SJSA1 (cell line): ENCODE results near the gene LRRFIP1. TPM values are rescaled to one million over a fixed set of nuclear protein-coding genes. Genes with fewer than 3 reads are reported as not detected.
"Not testable (repeated sequence)": the region's sequence is repeated elsewhere in the genome, so short reads cannot be mapped to it uniquely, and the experiment has no call there.

Experiments
- DNase-seq, 2 experiments: peaks; one replicate each; pipeline ENCODE4 v3.0.0-alpha.2; 2015 to 2020; ENCODE audit warnings: low spot score in 2 of 2, low read depth in 1 of 2
- H3K27ac ChIP-seq: fragments of 250-450 bp; sonication (Bioruptor Pico); 2 replicates; pipeline ENCODE4 v1.5.1; 2020; ENCODE audit warnings: mild to moderate bottlenecking, moderate library complexity
- H3K27me3 ChIP-seq: fragments of 250-450 bp; sonication (Bioruptor Pico); replicated peaks from 2 replicates; pipeline ENCODE4 v1.5.1; 2020; ENCODE audit warnings: mild to moderate bottlenecking, moderate library complexity
- H3K36me3 ChIP-seq: fragments of 250-450 bp; sonication (Bioruptor Pico); 2 replicates; pipeline ENCODE4 v1.5.1; 2020; ENCODE audit warnings: mild to moderate bottlenecking
- H3K4me1 ChIP-seq: fragments of 250-450 bp; sonication (Bioruptor Pico); replicated peaks from 2 replicates; pipeline ENCODE4 v1.6.1; 2021; ENCODE audit warnings: mild to moderate bottlenecking
- H3K4me3 ChIP-seq: fragments of 250-450 bp; sonication (Bioruptor Pico); 2 replicates; pipeline ENCODE4 v1.5.1; 2020; ENCODE audit warnings: mild to moderate bottlenecking
- H3K9me3 ChIP-seq: fragments of 250-450 bp; sonication (Bioruptor Pico); replicated peaks from 2 replicates; pipeline ENCODE4 v1.5.1; 2020; ENCODE audit warnings: mild to moderate bottlenecking
- total RNA-seq: library from RNA; depleted of rRNA; stranded (reverse); fragments of >200 nt; shearing (Covaris generic); gene quantifications from 2 replicates; pipeline ENCODE4 v1.2.3, GENCODE V29; 2014

LRRFIP1 gene
- total RNA-seq, 1 experiment from 2014 or later: 76.7 TPM

GRCh38 chr2:237743561-237744269 lies 116.3 kb downstream of the LRRFIP1 start:
- Histone ChIP-seq H3K4me1 (peaks cover 13% of the 10 kb centered on the region), H3K27ac (no peak overlapping the region)
- DNase-seq: peak; percentile 27 to 33

GRCh38 chr2:237744270-237744612 lies 116.9 kb downstream of the LRRFIP1 start:
- Histone ChIP-seq H3K27me3 (no peaks in the 10 kb centered on the region), H3K36me3 (peaks cover 37% of the 10 kb centered on the region), H3K4me1 (peaks cover 13% of the 10 kb centered on the region), H3K4me3 (no peak overlapping the region), H3K27ac (no peak overlapping the region), H3K9me3 (no peaks in the 10 kb centered on the region)
- DNase-seq: peak in 1 of 2 experiments; percentile 21

More at GRCh38 chr2:237743561-237744269, 116.3 kb downstream of the LRRFIP1 start:
- H3K36me3 ChIP-seq: peaks cover 37% of the 10 kb centered on the region
- no peaks in the 10 kb centered on the region for H3K9me3 ChIP-seq
- no peaks in the 10 kb centered on the region for H3K27me3 ChIP-seq
- H3K4me3 ChIP-seq: no peak overlapping the region

- H3K36me3 ChIP-seq: peaks cover 41% of the 10 kb centered on the region
- no peaks in the 10 kb centered on the region for H3K9me3 ChIP-seq
- no peaks in the 10 kb centered on the region for H3K27me3 ChIP-seq
- peak; percentile 70 to 71 for DNase-seq
- H3K4me1 ChIP-seq: peaks cover 13% of the 10 kb centered on the region
- no peak overlapping the region for H3K4me3 ChIP-seq
- H3K27ac ChIP-seq: no peak overlapping the region
These were observed 117.3 kb downstream of the LRRFIP1 start for GRCh38 chr2:237744613-237745249.

GRCh38 chr2:237745250-237745613 lies 117.8 kb downstream of the LRRFIP1 start:
- Histone ChIP-seq H3K27ac (no peak overlapping the region), H3K27me3 (no peaks in the 10 kb centered on the region), H3K4me1 (peaks cover 13% of the 10 kb centered on the region), H3K36me3 (peaks cover 44% of the 10 kb centered on the region), H3K4me3 (no peak overlapping the region), H3K9me3 (no peaks in the 10 kb centered on the region)
- DNase-seq: no peak

GRCh38 chr2:237746302-237747080 lies 119.1 kb downstream of the LRRFIP1 start:
- Histone ChIP-seq H3K4me1 (peaks cover 13% of the 10 kb centered on the region), H3K9me3 (no peaks in the 10 kb centered on the region), H3K27ac (no peak overlapping the region), H3K36me3 (peaks cover 56% of the 10 kb centered on the region), H3K27me3 (no peaks in the 10 kb centered on the region), H3K4me3 (no peak overlapping the region)
- DNase-seq: no peak

GRCh38 chr2:237747189-237747588 lies 119.8 kb downstream of the LRRFIP1 start:
- DNase-seq: no peak
- H3K27me3 ChIP-seq: no peaks in the 10 kb centered on the region
- no peak overlapping the region for H3K4me3 ChIP-seq
- H3K4me1 ChIP-seq: peaks cover 13% of the 10 kb centered on the region
- peaks cover 63% of the 10 kb centered on the region for H3K36me3 ChIP-seq
- no peaks in the 10 kb centered on the region for H3K9me3 ChIP-seq
- H3K27ac ChIP-seq: no peak overlapping the region

GRCh38 chr2:237749002-237749401 lies 121.6 kb downstream of the LRRFIP1 start:
- no peaks in the 10 kb centered on the region for H3K27me3 ChIP-seq
- peaks cover 73% of the 10 kb centered on the region for H3K36me3 ChIP-seq
- no peak for DNase-seq
- peaks cover 5% of the 10 kb centered on the region for H3K4me1 ChIP-seq
- H3K9me3 ChIP-seq: no peaks in the 10 kb centered on the region
- no peak overlapping the region for H3K4me3 ChIP-seq
- H3K27ac ChIP-seq: no peak overlapping the region

GRCh38 chr2:237749961-237750360 lies 122.6 kb downstream of the LRRFIP1 start:
- no peak for DNase-seq
- no peaks in the 10 kb centered on the region for H3K9me3 ChIP-seq
- peaks cover 76% of the 10 kb centered on the region for H3K36me3 ChIP-seq
- H3K27ac ChIP-seq: no peak overlapping the region
- H3K27me3 ChIP-seq: no peaks in the 10 kb centered on the region
- H3K4me1 ChIP-seq: no peaks in the 10 kb centered on the region
- no peak overlapping the region for H3K4me3 ChIP-seq

GRCh38 chr2:237750441-237750840 lies 123.1 kb downstream of the LRRFIP1 start:
- not testable (repeated sequence) for H3K27me3 ChIP-seq, H3K9me3 ChIP-seq, H3K4me1 ChIP-seq, H3K4me3 ChIP-seq, H3K27ac ChIP-seq, DNase-seq
- peaks cover 81% of the 10 kb centered on the region for H3K36me3 ChIP-seq

- DNase-seq: no peak
- no peaks in the 10 kb centered on the region for H3K4me1 ChIP-seq
- H3K4me3 ChIP-seq: no peak overlapping the region
- H3K36me3 ChIP-seq: peaks cover 88% of the 10 kb centered on the region
- H3K9me3 ChIP-seq: no peaks in the 10 kb centered on the region
- no peak overlapping the region for H3K27ac ChIP-seq
- no peaks in the 10 kb centered on the region for H3K27me3 ChIP-seq
These were observed 125.4 kb downstream of the LRRFIP1 start for GRCh38 chr2:237752761-237753165.

GRCh38 chr2:237754182-237754581 lies 126.8 kb downstream of the LRRFIP1 start:
- Histone ChIP-seq H3K9me3 (no peaks in the 10 kb centered on the region), H3K4me3 (no peak overlapping the region), H3K27ac (no peak overlapping the region), H3K4me1 (no peaks in the 10 kb centered on the region), H3K36me3 (peaks cover 87% of the 10 kb centered on the region), H3K27me3 (no peaks in the 10 kb centered on the region)
- DNase-seq: no peak

GRCh38 chr2:237754626-237755248 lies 127.3 kb downstream of the LRRFIP1 start:
- DNase-seq: no peak
- Histone ChIP-seq H3K4me1 (no peaks in the 10 kb centered on the region), H3K9me3 (no peaks in the 10 kb centered on the region), H3K27ac (no peak overlapping the region), H3K36me3 (peaks cover 87% of the 10 kb centered on the region), H3K4me3 (no peak overlapping the region), H3K27me3 (no peaks in the 10 kb centered on the region)

GRCh38 chr2:237757616-237758015 lies 130.2 kb downstream of the LRRFIP1 start:
- no peak overlapping the region for H3K27ac ChIP-seq
- peaks cover 87% of the 10 kb centered on the region for H3K36me3 ChIP-seq
- no peak for DNase-seq
- H3K9me3 ChIP-seq: no peaks in the 10 kb centered on the region
- no peak overlapping the region for H3K4me3 ChIP-seq
- H3K27me3 ChIP-seq: no peaks in the 10 kb centered on the region
- peaks cover 13% of the 10 kb centered on the region for H3K4me1 ChIP-seq

GRCh38 chr2:237758185-237758584 lies 130.8 kb downstream of the LRRFIP1 start:
- H3K27ac ChIP-seq: no peak overlapping the region
- DNase-seq: no peak
- H3K27me3 ChIP-seq: no peaks in the 10 kb centered on the region
- peaks cover 13% of the 10 kb centered on the region for H3K4me1 ChIP-seq
- no peaks in the 10 kb centered on the region for H3K9me3 ChIP-seq
- peaks cover 81% of the 10 kb centered on the region for H3K36me3 ChIP-seq
- H3K4me3 ChIP-seq: no peak overlapping the region
